Gastroesophageal sphincter (tissue), 4 donors: Measurements from ENCODE around the gene SBK1. TPM values are rescaled to one million over a fixed set of nuclear protein-coding genes. Genes with fewer than 3 reads are reported as not detected.
"Not testable (repeated sequence)": the region's sequence is repeated elsewhere in the genome, so short reads cannot be mapped to it uniquely, and the experiment has no call there.

ENCODE experiments used
- ATAC-seq: fragments of 150-250 bp; one replicate; pipeline ENCODE4 v1.9.1; 2016; ENCODE audit warnings: mild to moderate bottlenecking, moderate library complexity
- H3K27ac ChIP-seq, 4 donors: fragments of 200-600 bp; sonication (generic) in 3 of 4; 1 replicate in 3 of 4; 2 replicates in 1 of 4; pipeline ENCODE4 v1.5.1; 2016 to 2019
- H3K27me3 ChIP-seq: fragments of 200-600 bp; sonication (generic); one replicate; pipeline ENCODE4 v1.5.1; 2019
- H3K36me3 ChIP-seq, 2 donors: fragments of 200-600 bp; sonication (generic); one replicate each; pipeline ENCODE4 v1.5.1; 2019; ENCODE audit warnings: control low read depth in 1 of 2
- H3K4me1 ChIP-seq, 3 donors: fragments of 200-600 bp; sonication (generic); 1 replicate in 2 of 3; 2 replicates in 1 of 3; pipeline ENCODE4 v1.5.1; 2016 to 2019; ENCODE audit warnings: control low read depth in 2 of 3
- H3K4me3 ChIP-seq, 2 donors: fragments of 200-600 bp; sonication (generic); one replicate each; pipeline ENCODE4 v1.5.1; 2019; ENCODE audit warnings: mild to moderate bottlenecking in 1 of 2, moderate library complexity in 1 of 2
- H3K9me3 ChIP-seq, 3 donors: fragments of 200-600 bp; sonication (generic); one replicate each; pipeline ENCODE4 v1.5.1; 2017 to 2019; ENCODE audit warnings: control low read depth in 2 of 3
- CTCF ChIP-seq, 4 experiments: fragments of 200-600 bp in 2 of 4; fragments of 450-650 bp in 2 of 4; sonication (generic) in 1 of 4; IDR thresholded peaks; one replicate each; pipeline ENCODE4 v1.5.1; 2017 to 2019; ENCODE audit warnings: antibody characterized with exemption in 4 of 4, mild to moderate bottlenecking in 2 of 4, moderate library complexity in 2 of 4
- EP300 ChIP-seq: sonication (generic); formaldehyde crosslinking; IDR thresholded peaks from one replicate; pipeline ENCODE4 v1.6.1; 2017; ENCODE audit warnings: antibody characterized with exemption, mild to moderate bottlenecking
- POLR2A ChIP-seq, 2 donors: fragments of 450-650 bp; IDR thresholded peaks; one replicate each; pipeline ENCODE4 v1.6.1; 2017; ENCODE audit warnings: antibody characterized with exemption in 2 of 2, mild to moderate bottlenecking in 2 of 2, moderate library complexity in 1 of 2
- POLR2AphosphoS5 ChIP-seq: sonication (generic); formaldehyde crosslinking; IDR thresholded peaks from one replicate; pipeline ENCODE4 v1.6.1; 2017; ENCODE audit warnings: antibody characterized with exemption
- WGBS, 2 donors: methylation state at CpG; one replicate each; pipeline ENCODE4 v1.1.5; 2018; ENCODE audit warnings: low coverage in 1 of 2; 5-methylcytosine and 5-hydroxymethylcytosine counted together
- total RNA-seq, 4 donors: library from RNA; depleted of rRNA; stranded (reverse); fragments of >200 nt; gene quantifications; one replicate each; pipeline ENCODE4 v1.1.0, GENCODE V29; 2016

Gene SBK1
- total RNA-seq, 4 donors from 2014 or later, result 0.16 TPM; not detected in 3

DNA sequence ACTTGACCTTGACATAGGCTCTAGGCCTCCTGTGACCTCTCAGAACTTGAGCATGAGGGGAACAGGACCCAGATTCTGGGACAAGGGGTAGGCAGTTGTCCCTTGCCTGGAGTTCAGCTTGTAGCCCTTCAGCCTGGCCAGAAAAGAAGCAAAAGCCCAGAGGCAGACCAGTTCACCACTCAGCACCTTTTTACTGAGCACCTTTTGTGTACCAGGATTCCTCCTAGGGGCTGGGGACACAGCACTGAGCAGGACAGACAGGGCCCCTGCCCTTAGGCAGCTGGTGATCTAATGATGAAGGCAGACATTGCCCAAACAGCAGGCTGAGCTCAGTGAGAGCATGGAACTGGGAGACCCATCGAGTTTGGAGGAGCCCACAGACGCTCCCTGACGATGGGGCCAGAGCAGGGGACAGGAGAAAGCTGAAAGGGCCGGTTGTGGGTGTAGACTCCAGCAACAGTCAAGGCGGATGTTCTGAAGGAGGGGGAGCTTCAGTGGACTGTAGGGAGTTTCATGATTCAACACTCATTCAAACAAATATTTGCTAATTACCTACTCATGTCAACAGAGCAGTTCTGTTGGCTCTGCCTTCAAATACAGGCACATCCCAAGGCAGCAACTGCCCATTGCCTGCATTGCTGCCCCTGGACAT lies 32.0 kb downstream of the SBK1 start:
- H3K27ac ChIP-seq, result no peak overlapping the region
- ATAC-seq, result no peak
- no peaks in the 10 kb centered on the region for H3K4me1 ChIP-seq
- no peaks in the 10 kb centered on the region for H3K9me3 ChIP-seq
- H3K36me3 ChIP-seq, result no peaks in the 10 kb centered on the region
- H3K4me3 ChIP-seq, result no peak overlapping the region
- 100% methylated on average over 2 of the region's 5 CpGs; no CpG with 5 or more reads in 1 of the 2 donors for WGBS, 2 donors
- peaks cover 8% of the 10 kb centered on the region for H3K27me3 ChIP-seq
- TF ChIP-seq POLR2A (IDR thresholded peaks at IDR 0.05) (no peak), CTCF (IDR thresholded peaks at IDR 0.05) (no peak), POLR2AphosphoS5 (no peak), EP300 (no peak)

DNA sequence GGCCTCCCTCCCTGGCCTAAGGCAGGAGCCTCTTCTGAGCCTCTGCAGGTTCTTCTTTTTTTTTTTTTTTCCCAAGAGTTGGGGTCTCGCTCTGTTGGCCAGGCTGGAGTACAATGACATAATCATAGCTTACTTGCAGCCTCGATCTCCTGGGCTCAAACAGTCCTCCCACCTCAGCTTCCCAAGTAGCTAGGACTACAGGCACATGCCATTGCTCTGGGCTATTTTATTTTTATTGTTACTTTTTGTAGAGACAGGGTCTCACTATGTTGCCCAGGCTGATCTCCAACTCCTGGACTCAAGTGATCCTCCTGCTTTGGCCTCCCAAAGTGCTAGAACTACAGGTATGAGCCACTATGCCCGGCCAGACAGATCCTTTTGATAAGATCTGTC lies 32.6 kb downstream of the SBK1 start:
- no peak for ATAC-seq
- H3K27me3 ChIP-seq, result peaks cover 8% of the 10 kb centered on the region
- no peaks in the 10 kb centered on the region for H3K36me3 ChIP-seq
- H3K9me3 ChIP-seq, result no peaks in the 10 kb centered on the region
- TF ChIP-seq CTCF (IDR thresholded peaks at IDR 0.05), result no peak
- TF ChIP-seq POLR2A (IDR thresholded peaks at IDR 0.05), result no peak
- TF ChIP-seq POLR2AphosphoS5, result no peak
- no peak for TF ChIP-seq EP300
- WGBS, 2 donors, result 89% methylated on average over 2 of the region's 3 CpGs; no CpG with 5 or more reads in 1 of the 2 donors
- H3K4me1 ChIP-seq, result no peaks in the 10 kb centered on the region
- no peak overlapping the region for H3K27ac ChIP-seq
- no peak overlapping the region for H3K4me3 ChIP-seq

DNA sequence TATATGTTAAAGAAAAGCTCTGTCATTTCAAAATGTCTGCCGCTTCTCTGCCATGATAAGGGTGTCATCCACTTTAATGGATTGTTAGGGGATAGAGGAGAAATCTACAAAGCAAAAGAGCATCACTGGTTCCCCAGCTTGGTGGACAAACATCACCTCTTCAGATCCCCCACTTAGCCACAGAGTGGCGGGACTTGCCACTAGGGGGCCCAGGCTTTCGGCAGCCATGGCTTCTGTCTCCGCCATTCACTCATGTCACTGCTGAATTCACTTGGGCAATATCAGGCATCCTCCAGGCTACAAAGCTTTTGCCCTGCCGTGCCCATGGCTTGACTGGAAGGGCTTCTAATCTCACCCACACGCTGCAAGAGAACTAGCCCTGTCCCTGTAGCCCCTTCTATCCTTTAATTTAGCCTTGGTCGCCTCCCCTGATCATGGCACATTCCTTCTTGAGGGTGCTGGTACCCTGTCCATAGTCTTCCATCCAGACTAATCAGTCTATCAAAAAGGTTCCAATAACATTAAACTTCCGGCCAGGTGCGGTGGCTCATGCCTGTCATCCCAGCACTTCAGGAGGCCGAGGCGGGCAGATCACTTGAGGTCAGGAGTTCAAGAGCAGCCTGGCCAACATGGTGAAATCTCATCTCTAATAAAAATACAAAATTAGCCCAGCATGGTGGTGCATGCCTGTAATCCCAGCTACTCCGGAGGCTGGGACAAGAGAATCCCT lies 34.7 kb downstream of the SBK1 start:
- Histone ChIP-seq H3K27ac (no peak overlapping the region), H3K4me3 (no peak overlapping the region), H3K27me3 (peaks cover 3% of the 10 kb centered on the region), H3K9me3 (no peaks in the 10 kb centered on the region), H3K36me3 (no peaks in the 10 kb centered on the region), H3K4me1 (no peaks in the 10 kb centered on the region)
- WGBS, 2 donors, result 52 to 54% methylated on average over 7 to 11 of the region's 12 CpGs
- ATAC-seq, result no peak
- no peak for TF ChIP-seq POLR2AphosphoS5
- TF ChIP-seq CTCF (IDR thresholded peaks at IDR 0.05), result peak in 3 of 4 experiments; percentile 45 to 53 (median 46)

GRCh38 chr16:28330232-28330631 lies 37.9 kb downstream of the SBK1 start:
- not testable (repeated sequence) for H3K36me3 ChIP-seq, H3K27me3 ChIP-seq, H3K9me3 ChIP-seq, H3K4me3 ChIP-seq, H3K27ac ChIP-seq, H3K4me1 ChIP-seq, ATAC-seq
- 13 to 54% methylated on average over 2 to 7 of the region's 9 CpGs for WGBS, 2 donors

GRCh38 chr16:28330981-28331380 lies 38.7 kb downstream of the SBK1 start:
- H3K27me3 ChIP-seq, H3K27ac ChIP-seq, H3K36me3 ChIP-seq, H3K4me1 ChIP-seq, H3K4me3 ChIP-seq, ATAC-seq, H3K9me3 ChIP-seq: not testable (repeated sequence)
- WGBS, 2 donors, result 75% methylated on average over 2 of the region's 2 CpGs; no CpG with 5 or more reads in 1 of the 2 donors

- ATAC-seq, H3K27me3 ChIP-seq, H3K27ac ChIP-seq, H3K4me3 ChIP-seq, H3K4me1 ChIP-seq, H3K36me3 ChIP-seq, H3K9me3 ChIP-seq: not testable (repeated sequence)
- WGBS, 2 donors, result 39% methylated on average over 4 of the region's 6 CpGs; no CpG with 5 or more reads in 1 of the 2 donors
These were observed 40.3 kb downstream of the SBK1 start for GRCh38 chr16:28332632-28333031.

- whole genome bisulfite sequencing, 2 donors, result 74 to 83% methylated on average over 2 to 3 of the region's 8 CpGs
- ATAC-seq, H3K9me3 ChIP-seq, H3K27me3 ChIP-seq, H3K4me3 ChIP-seq, H3K36me3 ChIP-seq, H3K27ac ChIP-seq, H3K4me1 ChIP-seq: not testable (repeated sequence)
These were observed 43.4 kb downstream of the SBK1 start for GRCh38 chr16:28335678-28336077.

DNA sequence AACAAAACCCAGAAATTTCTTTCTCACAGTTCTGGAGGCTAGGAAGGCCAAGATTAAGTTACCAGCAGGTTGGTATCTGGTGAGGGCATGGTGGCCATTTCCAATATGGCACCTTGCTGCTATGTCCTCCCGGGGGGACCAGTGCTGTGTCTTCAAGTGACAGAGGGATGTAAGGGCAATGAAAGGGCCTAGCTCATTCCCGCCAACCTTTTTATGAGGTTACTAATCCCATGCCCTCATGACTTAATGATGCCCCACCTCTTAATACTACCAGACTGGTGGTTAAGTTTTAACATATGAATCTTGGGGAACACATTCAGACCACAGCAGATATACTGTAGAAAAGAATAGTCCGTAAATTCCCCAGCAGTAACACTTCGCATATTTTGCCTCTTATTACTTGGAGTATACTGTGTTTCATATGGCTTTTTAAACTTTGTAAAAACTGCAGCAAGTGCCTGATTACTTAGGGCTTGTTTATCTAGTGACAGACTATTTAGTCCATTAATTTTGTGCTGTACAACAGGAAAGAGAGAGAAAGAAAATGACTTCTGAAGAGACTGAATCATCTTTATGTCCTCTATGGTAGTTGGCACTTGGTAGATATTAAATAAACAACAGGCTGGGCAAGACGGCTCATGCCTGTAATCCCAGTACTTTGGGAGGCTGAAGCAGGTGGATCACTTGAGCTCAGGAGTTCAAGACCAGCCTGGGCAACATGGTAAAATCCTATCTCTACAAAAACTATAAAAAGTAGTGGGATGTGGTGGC lies 44.8 kb downstream of the SBK1 start:
- H3K4me1 ChIP-seq, ATAC-seq, H3K4me3 ChIP-seq, H3K27me3 ChIP-seq, H3K9me3 ChIP-seq, H3K36me3 ChIP-seq, H3K27ac ChIP-seq: not testable (repeated sequence)
- WGBS, 2 donors, result 58 to 60% methylated on average over 3 of the region's 5 CpGs

DNA sequence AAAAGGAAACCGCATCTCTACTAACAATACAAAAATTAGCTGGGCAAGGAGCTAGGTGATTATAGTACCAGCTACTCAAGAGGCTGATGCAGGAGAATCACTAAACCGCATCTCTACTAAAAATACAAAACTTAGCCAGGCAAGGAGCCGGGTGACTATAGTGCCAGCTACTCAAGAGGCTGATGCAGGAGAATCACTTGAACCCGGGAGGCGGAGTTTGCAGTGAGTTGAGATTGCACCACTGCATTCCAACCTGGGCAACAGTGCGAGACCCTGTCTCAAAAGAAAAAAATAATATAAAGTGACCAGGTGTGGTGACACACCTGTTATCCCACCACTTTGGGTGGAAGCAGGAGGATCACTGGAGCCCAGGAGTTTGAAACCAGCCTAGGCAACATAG lies 45.9 kb downstream of the SBK1 start:
- H3K27me3 ChIP-seq, H3K9me3 ChIP-seq, H3K4me3 ChIP-seq, H3K27ac ChIP-seq, H3K36me3 ChIP-seq, H3K4me1 ChIP-seq, ATAC-seq: not testable (repeated sequence)
- 69 to 82% methylated on average over 3 of the region's 6 CpGs for WGBS, 2 donors
